Neural progenitor cell (in vitro differentiated cells): ENCODE data around the gene VHLL.

Source experiments
- CTCF ChIP-seq: fragments of 200-600 bp; sonication (generic); IDR thresholded peaks from 2 replicates; pipeline ENCODE4 v1.5.1; 2017; ENCODE audit warnings: antibody characterized with exemption, mild to moderate bottlenecking
- EZH2 ChIP-seq: fragments of 200-600 bp; sonication (generic); IDR thresholded peaks from 2 replicates; pipeline ENCODE4 v1.6.1; 2017; ENCODE audit warnings: antibody characterized with exemption, mild to moderate bottlenecking, moderate library complexity

DNA sequence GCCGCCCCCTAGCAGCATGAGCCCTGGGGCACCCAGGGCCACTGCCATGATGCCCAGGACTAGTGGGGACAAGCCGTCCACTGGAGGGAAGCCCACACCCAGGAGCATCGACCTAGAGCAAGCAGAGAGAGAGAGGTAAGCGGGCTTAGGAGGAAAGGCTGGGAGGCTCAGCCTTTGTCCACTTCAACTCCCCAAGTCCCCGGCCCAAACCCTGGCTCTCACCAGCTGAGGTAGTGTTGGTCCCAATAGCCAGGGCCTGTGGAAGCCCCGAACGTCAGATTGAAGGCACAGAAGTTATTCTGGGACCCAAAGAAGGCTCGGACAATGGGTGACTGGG lies 6.0 kb downstream of the VHLL start:
- TF ChIP-seq CTCF (no peak), EZH2 (no peak)
